GM23248 (cell line): ENCODE measurements around the gene SSTR5. TPM values are rescaled to one million over a fixed set of nuclear protein-coding genes. Genes with fewer than 3 reads are reported as not detected.

Source experiments
- DNase-seq: peaks from one replicate; pipeline ENCODE4 v3.0.0-alpha.2; 2015
- H2AFZ ChIP-seq: fragments of 200-600 bp; sonication (generic); 2 replicates; pipeline ENCODE4 v1.6.1; 2016; ENCODE audit warnings: antibody characterized with exemption
- H3F3A ChIP-seq: fragments of 200-600 bp; sonication (generic); 2 replicates; pipeline ENCODE4 v1.6.1; 2016; ENCODE audit warnings: mild to moderate bottlenecking, antibody characterized with exemption, mixed run types; ENCODE audit not compliant: insufficient read depth
- H3K27ac ChIP-seq: fragments of 200-600 bp; sonication (generic); 2 replicates; pipeline ENCODE4 v1.5.1; 2016; ENCODE audit warnings: mild to moderate bottlenecking
- H3K27me3 ChIP-seq: fragments of 200-600 bp; sonication (generic); replicated peaks from 2 replicates; pipeline ENCODE4 v1.6.1; 2016; ENCODE audit warnings: mild to moderate bottlenecking; ENCODE audit not compliant: insufficient read depth
- H3K36me3 ChIP-seq: fragments of 200-600 bp; sonication (generic); 2 replicates; pipeline ENCODE4 v1.6.1; 2016; ENCODE audit warnings: low read depth, mild to moderate bottlenecking
- H3K4me1 ChIP-seq: fragments of 200-600 bp; sonication (generic); 2 replicates; pipeline ENCODE4 v1.6.1; 2016; ENCODE audit warnings: mild to moderate bottlenecking; ENCODE audit not compliant: insufficient read depth
- H3K4me2 ChIP-seq: fragments of 200-600 bp; sonication (generic); one replicate; pipeline ENCODE4 v1.6.1; 2016; ENCODE audit warnings: mild to moderate bottlenecking; ENCODE audit not compliant: unreplicated experiment
- H3K4me3 ChIP-seq: fragments of 200-600 bp; sonication (generic); 2 replicates; pipeline ENCODE4 v1.5.1; 2016; ENCODE audit warnings: mild to moderate bottlenecking
- H3K79me2 ChIP-seq: fragments of 200-600 bp; sonication (generic); 2 replicates; pipeline ENCODE4 v1.6.1; 2016; ENCODE audit warnings: mild to moderate bottlenecking; ENCODE audit not compliant: insufficient read depth
- H3K9ac ChIP-seq: fragments of 200-600 bp; sonication (generic); 2 replicates; pipeline ENCODE4 v1.6.1; 2016; ENCODE audit warnings: mild to moderate bottlenecking
- H3K9me2 ChIP-seq: fragments of 200-600 bp; sonication (generic); 2 replicates; pipeline ENCODE4 v1.6.1; 2016; ENCODE audit warnings: mixed run types, mild to moderate bottlenecking, moderate library complexity; ENCODE audit not compliant: insufficient read depth
- H3K9me3 ChIP-seq: fragments of 200-600 bp; sonication (generic); one replicate; pipeline ENCODE4 v1.6.1; 2017; ENCODE audit warnings: low read depth
- H4K20me1 ChIP-seq: fragments of 200-600 bp; sonication (generic); 2 replicates; pipeline ENCODE4 v1.6.0; 2016; ENCODE audit not compliant: insufficient read depth
- EZH2 ChIP-seq: fragments of 200-600 bp; sonication (generic); IDR thresholded peaks from 2 replicates; pipeline ENCODE4 v1.6.1; 2018; ENCODE audit warnings: antibody characterized with exemption, mild to moderate bottlenecking; ENCODE audit not compliant: insufficient read depth, poor library complexity, severe bottlenecking
- EZH2phosphoT487 ChIP-seq: fragments of 200-600 bp; sonication (generic); IDR thresholded peaks from 2 replicates; pipeline ENCODE4 v1.6.1; 2018; ENCODE audit warnings: antibody characterized with exemption, moderate library complexity, mild to moderate bottlenecking, low read depth; ENCODE audit not compliant: insufficient read depth
- WGBS, 2 experiments: methylation state at CpG; one replicate each; pipeline ENCODE4 v1.1.6; 2015 to 2017; ENCODE audit warnings: low lambda C conversion rate in 2 of 2, low coverage in 1 of 2; ENCODE audit errors: missing lambda C conversion rate in 2 of 2; 5-methylcytosine and 5-hydroxymethylcytosine counted together
- in situ Hi-C: fragments of 300-500 bp; cut with MboI; formaldehyde crosslinking; loops from 2 replicates; pipeline ENCODE4 v1.15.0; 2020
- polyA plus RNA-seq: library from polyadenylated mRNA; unstranded; fragments of >200 nt; fragmentation: Nextera tagmentation; extraction: Ambion mirVana; gene quantifications from 2 replicates; pipeline ENCODE4 v1.2.1, GENCODE V29; 2016
- total RNA-seq: library from RNA; depleted of rRNA; stranded (reverse); fragments of >200 nt; shearing (Covaris generic); gene quantifications from 2 replicates; pipeline ENCODE4 v1.2.3, GENCODE V29; 2014

The SSTR5 gene
- total and polyA plus RNA-seq, 2 experiments from 2014 or later, result not detected

DNA sequence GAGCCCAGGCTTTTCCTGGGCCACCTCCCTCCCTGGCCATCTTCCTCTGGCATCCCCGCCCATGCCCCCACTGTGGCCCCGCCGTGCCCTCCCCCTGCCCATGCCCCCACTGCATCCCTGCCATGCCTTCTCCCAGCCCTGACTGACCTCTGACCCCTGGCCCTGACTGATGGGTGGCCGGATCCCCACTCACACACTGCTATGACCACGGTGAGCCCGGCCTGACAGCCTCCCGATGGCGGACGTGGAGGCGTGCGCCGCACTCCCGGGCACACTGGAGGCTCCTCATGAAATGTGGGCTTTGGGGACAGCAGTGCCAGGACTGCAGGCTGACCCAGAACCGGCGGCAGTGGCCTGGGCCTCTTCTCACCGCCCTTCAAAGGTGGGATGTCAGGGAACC, 34.1 kb downstream of the SSTR5 start:
- TF ChIP-seq EZH2, result no peak
- no peak for TF ChIP-seq EZH2phosphoT487
- in situ Hi-C loops, result no loop called here

DNA sequence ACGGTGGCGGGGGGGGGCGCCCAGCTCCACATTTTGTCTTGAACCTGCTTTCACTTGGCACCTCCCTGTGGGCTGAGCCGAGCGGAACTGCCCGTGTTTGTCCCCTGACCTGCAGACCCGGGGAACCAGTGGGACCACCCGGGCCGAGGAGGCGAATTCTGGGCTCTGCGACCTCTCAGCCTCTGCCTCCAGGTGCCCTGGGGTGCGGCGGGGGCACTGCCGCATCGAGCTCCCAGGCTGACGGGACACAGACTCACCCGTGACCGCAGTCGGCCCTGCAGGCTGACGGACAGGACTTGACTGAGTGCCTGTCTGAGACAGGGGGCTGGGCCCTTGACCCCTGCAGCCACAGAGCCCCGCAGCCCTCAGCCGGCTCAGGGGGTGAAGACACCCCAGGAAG, 34.6 kb downstream of the SSTR5 start:
- Histone ChIP-seq H4K20me1 (no peaks in the 10 kb centered on the region), H3K27me3 (peaks cover 34% of the 10 kb centered on the region), H3F3A (no peaks in the 10 kb centered on the region), H3K9me3 (no peaks in the 10 kb centered on the region), H3K27ac (no peak overlapping the region), H3K4me3 (no peak overlapping the region), H3K9me2 (no peaks in the 10 kb centered on the region), H3K36me3 (no peaks in the 10 kb centered on the region), H2AFZ (no peak overlapping the region), H3K4me2 (no peak overlapping the region), H3K79me2 (no peaks in the 10 kb centered on the region), H3K9ac (no peak overlapping the region), H3K4me1 (no peaks in the 10 kb centered on the region)
- in situ Hi-C loops, result no loop called here
- DNase-seq, result no peak
- 33 to 50% methylated on average over 12 to 19 of the region's 22 CpGs for WGBS, 2 experiments
- no peak for TF ChIP-seq EZH2phosphoT487
- TF ChIP-seq EZH2, result no peak

More for the DNA sequence above, 34.1 kb downstream of the SSTR5 start:
- Histone ChIP-seq H3K9ac (no peak overlapping the region), H3K27me3 (peaks cover 34% of the 10 kb centered on the region), H3K4me3 (no peak overlapping the region), H3F3A (no peaks in the 10 kb centered on the region), H3K4me2 (no peak overlapping the region), H2AFZ (no peak overlapping the region), H3K27ac (no peak overlapping the region), H3K9me3 (no peaks in the 10 kb centered on the region), H3K4me1 (no peaks in the 10 kb centered on the region), H3K79me2 (no peaks in the 10 kb centered on the region), H3K9me2 (no peaks in the 10 kb centered on the region), H4K20me1 (no peaks in the 10 kb centered on the region), H3K36me3 (no peaks in the 10 kb centered on the region)
- WGBS, 2 experiments, result 64 to 82% methylated on average over 13 to 16 of the region's 16 CpGs
- DNase-seq, result no peak

- Histone ChIP-seq H3K4me1 (no peaks in the 10 kb centered on the region), H3K4me3 (no peak overlapping the region), H3K9ac (no peak overlapping the region), H3K27me3 (peaks cover 34% of the 10 kb centered on the region), H3K9me2 (no peaks in the 10 kb centered on the region), H2AFZ (no peak overlapping the region), H3K4me2 (no peak overlapping the region), H3K79me2 (no peaks in the 10 kb centered on the region), H3K9me3 (no peaks in the 10 kb centered on the region), H4K20me1 (no peaks in the 10 kb centered on the region), H3K27ac (no peak overlapping the region), H3F3A (no peaks in the 10 kb centered on the region), H3K36me3 (no peaks in the 10 kb centered on the region)
- TF ChIP-seq EZH2phosphoT487 (no peak), EZH2 (no peak)
- in situ Hi-C loops, result no loop called here
- 50 to 57% methylated on average over 12 of the region's 12 CpGs for WGBS, 2 experiments
- no peak for DNase-seq
These were observed 35.2 kb downstream of the SSTR5 start for GRCh38 chr16:1107731-1108130.

GRCh38 chr16:1108299-1109252, 36.0 kb downstream of the SSTR5 start:
- H3K4me3 ChIP-seq, result no peak overlapping the region
- H4K20me1 ChIP-seq, result no peaks in the 10 kb centered on the region
- in situ Hi-C loops, result no loop called here
- no peaks in the 10 kb centered on the region for H3F3A ChIP-seq
- H3K27ac ChIP-seq, result no peak overlapping the region
- no peaks in the 10 kb centered on the region for H3K4me1 ChIP-seq
- peaks cover 34% of the 10 kb centered on the region for H3K27me3 ChIP-seq
- H3K9me3 ChIP-seq, result no peaks in the 10 kb centered on the region
- no peak overlapping the region for H2AFZ ChIP-seq
- 14 to 15% methylated on average over 31 to 39 of the region's 42 CpGs for WGBS, 2 experiments
- no peaks in the 10 kb centered on the region for H3K79me2 ChIP-seq
- H3K4me2 ChIP-seq, result no peak overlapping the region
- TF ChIP-seq EZH2phosphoT487 (no peak), EZH2 (no peak)
- no peaks in the 10 kb centered on the region for H3K36me3 ChIP-seq
- H3K9me2 ChIP-seq, result no peaks in the 10 kb centered on the region
- peak; percentile 59 for DNase-seq
- H3K9ac ChIP-seq, result no peak overlapping the region
